ENCODE data around the gene IDUA.
"Not testable (repeated sequence)": the region's sequence is repeated elsewhere in the genome, so short reads cannot be mapped to it uniquely, and the experiment has no call there.

The IDUA gene

DNA sequence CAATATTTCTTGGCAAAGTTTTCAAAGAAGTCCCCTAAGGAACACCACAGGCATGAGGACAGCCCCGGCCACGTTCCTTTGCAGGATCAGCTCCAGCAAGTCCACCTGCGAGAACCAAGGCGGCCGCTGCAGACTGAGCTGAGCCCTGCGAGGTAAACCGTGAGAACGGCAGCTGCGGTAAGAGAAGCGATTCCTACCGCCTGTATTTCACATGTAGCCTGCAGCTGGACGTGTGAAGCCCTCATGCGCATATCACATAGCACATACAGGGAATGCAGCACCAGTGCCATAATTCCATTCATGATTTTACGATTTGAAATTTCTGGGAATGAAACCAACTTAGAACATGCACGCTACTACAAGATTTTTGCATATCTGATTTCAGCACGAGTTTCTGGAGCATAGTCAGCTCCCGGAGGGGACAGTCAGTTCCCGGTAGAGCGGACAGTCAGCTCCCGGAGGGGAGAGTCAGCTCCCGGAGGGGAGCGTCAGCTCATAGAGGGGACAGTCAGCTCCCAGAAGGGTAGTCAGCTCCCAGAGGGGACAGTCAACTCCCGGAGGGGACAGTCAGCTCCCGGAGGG, 66.3 kb downstream of the IDUA start:
- no peak overlapping the region for H4K8ac ChIP-seq (ENCODE audit: low read depth, low read length)
- no peak overlapping the region for H4K5ac ChIP-seq (ENCODE audit: low read length)
- H3K27me3 ChIP-seq (ENCODE audit: insufficient read depth, low read length, poor library complexity): peaks cover 4% of the 10 kb centered on the region
- no peak overlapping the region for H3K18ac ChIP-seq (ENCODE audit: low read length)
- no peak overlapping the region for H3K9ac ChIP-seq (ENCODE audit: low read length)
- no peak overlapping the region for H2AK5ac ChIP-seq (ENCODE audit: low read length)
- no peaks in the 10 kb centered on the region for H3K79me2 ChIP-seq (ENCODE audit: control insufficient read depth, insufficient read depth, low read length)
- no peak overlapping the region for H3K23ac ChIP-seq (ENCODE audit: low read length)
- no peak overlapping the region for H3K4ac ChIP-seq (ENCODE audit: low read depth, low read length)
- H2BK120ac ChIP-seq (ENCODE audit: low read depth, low read length): no peak overlapping the region
- H3K4me3 ChIP-seq (ENCODE audit: low read length): no peak overlapping the region
- WGBS (ENCODE audit: extremely low coverage, insufficient coverage, low lambda C conversion rate): no CpG with 5 or more reads among the region's 24 CpGs
- no peak overlapping the region for H2BK5ac ChIP-seq (ENCODE audit: low read length)
- no peak overlapping the region for H3K27ac ChIP-seq (ENCODE audit: low read depth, low read length)
- DNase-seq: no peak
- no peaks in the 10 kb centered on the region for H3K4me1 ChIP-seq (ENCODE audit: control insufficient read depth, low read depth, low read length)
- no peaks in the 10 kb centered on the region for H3K36me3 ChIP-seq (ENCODE audit: control insufficient read depth, insufficient read depth, low read length)
- H3K4me2 ChIP-seq (ENCODE audit: low read length): no peak overlapping the region
- no peak overlapping the region for H3K56ac ChIP-seq (ENCODE audit: low read length)
- no peak overlapping the region for H2BK15ac ChIP-seq (replicated peaks; ENCODE audit: low read depth)
- no peaks in the 10 kb centered on the region for H3K79me1 ChIP-seq (ENCODE audit: low read length)

- not testable (repeated sequence) for H3K79me2 ChIP-seq (ENCODE audit: control insufficient read depth, insufficient read depth, low read length); H3K9ac ChIP-seq (ENCODE audit: low read length); H3K4me2 ChIP-seq (ENCODE audit: low read length); DNase-seq; H2BK15ac ChIP-seq (replicated peaks; ENCODE audit: low read depth); H3K18ac ChIP-seq (ENCODE audit: low read length); H3K79me1 ChIP-seq (ENCODE audit: low read length); H2AK5ac ChIP-seq (ENCODE audit: low read length); H3K4ac ChIP-seq (ENCODE audit: low read depth, low read length); H2BK120ac ChIP-seq (ENCODE audit: low read depth, low read length); H4K8ac ChIP-seq (ENCODE audit: low read depth, low read length); H4K5ac ChIP-seq (ENCODE audit: low read length); H3K27ac ChIP-seq (ENCODE audit: low read depth, low read length); H3K4me3 ChIP-seq (ENCODE audit: low read length); H3K23ac ChIP-seq (ENCODE audit: low read length); H3K27me3 ChIP-seq (ENCODE audit: insufficient read depth, low read length, poor library complexity); H2BK5ac ChIP-seq (ENCODE audit: low read length); H3K4me1 ChIP-seq (ENCODE audit: control insufficient read depth, low read depth, low read length); H3K56ac ChIP-seq (ENCODE audit: low read length); H3K36me3 ChIP-seq (ENCODE audit: control insufficient read depth, insufficient read depth, low read length)
- no CpG with 5 or more reads among the region's 7 CpGs for WGBS (ENCODE audit: extremely low coverage, insufficient coverage, low lambda C conversion rate)
These were observed 67.0 kb downstream of the IDUA start for GRCh38 chr4:1053891-1054290.
